ENCODE measurements around the gene RPRD1B. TPM values are rescaled to one million over a fixed set of nuclear protein-coding genes. Genes with fewer than 3 reads are reported as not detected.

The RPRD1B gene
- total RNA-seq, 1 donor from 2014 or later = 21.1 TPM

DNA sequence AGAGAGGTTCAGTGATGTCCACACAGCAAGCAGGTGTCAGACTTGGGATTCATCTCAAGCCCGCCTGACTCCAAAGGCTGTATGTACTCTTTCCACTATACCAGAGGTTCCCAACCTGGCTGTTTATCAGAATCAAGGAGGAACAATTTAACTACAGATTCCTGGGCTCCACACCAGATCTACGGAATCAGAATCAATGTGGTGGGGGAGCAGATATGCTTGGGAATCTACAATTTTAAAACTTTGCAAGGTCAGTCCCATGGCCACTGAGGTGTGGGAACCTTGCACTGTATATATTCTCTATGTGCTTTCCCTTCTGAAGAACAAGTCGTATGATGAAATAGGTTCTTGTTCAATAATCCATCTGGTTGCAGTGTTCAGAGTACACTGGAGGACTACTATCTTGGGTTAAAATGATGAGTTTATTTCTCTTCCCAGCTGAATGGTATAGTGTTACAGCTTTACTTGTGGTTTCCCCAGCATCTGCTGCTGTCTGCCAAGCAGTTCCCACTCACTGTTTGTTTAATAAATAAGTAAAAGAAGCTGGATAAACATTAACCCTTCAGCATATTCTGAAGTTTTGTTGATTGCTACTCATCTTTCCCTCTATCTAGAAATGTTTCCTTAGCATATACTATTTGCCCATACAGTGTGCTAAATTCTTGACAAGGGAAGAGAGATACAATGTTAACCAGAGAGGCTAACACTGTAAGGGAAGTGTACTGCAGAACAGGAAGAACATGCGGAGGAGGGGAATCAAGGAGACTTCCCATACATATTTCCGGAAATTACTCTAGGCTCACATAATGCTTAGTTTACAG, 10.2 kb upstream of the RPRD1B start:
- H3K4me3 ChIP-seq (ENCODE audit: low read depth, low read length) = no peak overlapping the region
- H3K36me3 ChIP-seq (ENCODE audit: control insufficient read depth, insufficient read depth, low read length) = no peaks in the 10 kb centered on the region
- peak; percentile 49 for DNase-seq (ENCODE audit: low read depth)
- no peaks in the 10 kb centered on the region for H3K27me3 ChIP-seq (ENCODE audit: control insufficient read depth, insufficient read depth, low read length)
- TF ChIP-seq, protein P1, sequence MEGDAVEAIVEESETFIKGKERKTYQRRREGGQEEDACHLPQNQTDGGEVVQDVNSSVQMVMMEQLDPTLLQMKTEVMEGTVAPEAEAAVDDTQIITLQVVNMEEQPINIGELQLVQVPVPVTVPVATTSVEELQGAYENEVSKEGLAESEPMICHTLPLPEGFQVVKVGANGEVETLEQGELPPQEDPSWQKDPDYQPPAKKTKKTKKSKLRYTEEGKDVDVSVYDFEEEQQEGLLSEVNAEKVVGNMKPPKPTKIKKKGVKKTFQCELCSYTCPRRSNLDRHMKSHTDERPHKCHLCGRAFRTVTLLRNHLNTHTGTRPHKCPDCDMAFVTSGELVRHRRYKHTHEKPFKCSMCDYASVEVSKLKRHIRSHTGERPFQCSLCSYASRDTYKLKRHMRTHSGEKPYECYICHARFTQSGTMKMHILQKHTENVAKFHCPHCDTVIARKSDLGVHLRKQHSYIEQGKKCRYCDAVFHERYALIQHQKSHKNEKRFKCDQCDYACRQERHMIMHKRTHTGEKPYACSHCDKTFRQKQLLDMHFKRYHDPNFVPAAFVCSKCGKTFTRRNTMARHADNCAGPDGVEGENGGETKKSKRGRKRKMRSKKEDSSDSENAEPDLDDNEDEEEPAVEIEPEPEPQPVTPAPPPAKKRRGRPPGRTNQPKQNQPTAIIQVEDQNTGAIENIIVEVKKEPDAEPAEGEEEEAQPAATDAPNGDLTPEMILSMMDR (IDR thresholded peaks at IDR 0.05; ENCODE audit: insufficient read depth, low read length, poor library complexity, severe bottlenecking) = no peak

GRCh38 chr20:38024496-38024895, 9.1 kb upstream of the RPRD1B start:
- Histone ChIP-seq H3K27me3 (ENCODE audit: control insufficient read depth, insufficient read depth, low read length) (no peaks in the 10 kb centered on the region), H3K4me3 (ENCODE audit: low read depth, low read length) (no peak overlapping the region), H3K36me3 (ENCODE audit: control insufficient read depth, insufficient read depth, low read length) (no peaks in the 10 kb centered on the region)
- no peak for DNase-seq (ENCODE audit: low read depth)
- TF ChIP-seq, protein P1 (IDR thresholded peaks at IDR 0.05; ENCODE audit: insufficient read depth, low read length, poor library complexity, severe bottlenecking) = no peak

DNA sequence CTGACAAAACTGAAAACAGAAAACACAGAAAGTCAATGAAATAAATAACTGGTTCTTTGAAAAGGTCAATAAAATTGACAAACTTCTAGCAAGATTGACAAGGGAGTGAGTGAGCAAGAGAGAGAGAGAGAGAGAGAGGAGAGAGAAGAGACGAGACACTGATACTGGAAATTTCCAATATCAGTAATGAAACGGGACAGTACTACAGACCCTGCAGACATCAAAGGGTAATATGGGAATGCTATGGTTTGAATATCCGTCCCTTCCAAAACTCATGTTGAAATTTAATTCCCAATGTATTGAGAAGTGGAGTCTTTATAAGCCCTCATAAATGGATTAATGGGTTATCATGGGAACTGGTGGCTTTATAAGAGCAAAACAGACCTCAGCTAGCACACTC, 4.1 kb upstream of the RPRD1B start:
- Histone ChIP-seq H3K36me3 (ENCODE audit: control insufficient read depth, insufficient read depth, low read length) (no peaks in the 10 kb centered on the region), H3K27me3 (ENCODE audit: control insufficient read depth, insufficient read depth, low read length) (no peaks in the 10 kb centered on the region), H3K4me3 (ENCODE audit: low read depth, low read length) (no peak overlapping the region)
- DNase-seq (ENCODE audit: low read depth) = no peak
- TF ChIP-seq, protein P1 (IDR thresholded peaks at IDR 0.05; ENCODE audit: insufficient read depth, low read length, poor library complexity, severe bottlenecking) = no peak

- TF ChIP-seq, protein P1 (IDR thresholded peaks at IDR 0.05; ENCODE audit: insufficient read depth, low read length, poor library complexity, severe bottlenecking) = no peak
- DNase-seq (ENCODE audit: low read depth) = no peak
Measured at GRCh38 chr20:38031957-38032356, 1.6 kb upstream of the RPRD1B start.

GRCh38 chr20:38032585-38033329, 789 bp upstream of the RPRD1B start:
- no peak for DNase-seq (ENCODE audit: low read depth)
- TF ChIP-seq, protein P1 (IDR thresholded peaks at IDR 0.05; ENCODE audit: insufficient read depth, low read length, poor library complexity, severe bottlenecking) = no peak
- H3K27me3 ChIP-seq (ENCODE audit: control insufficient read depth, insufficient read depth, low read length) = no peaks in the 10 kb centered on the region

More at GRCh38 chr20:38031957-38032356, 1.6 kb upstream of the RPRD1B start:
- no peaks in the 10 kb centered on the region for H3K27me3 ChIP-seq (ENCODE audit: control insufficient read depth, insufficient read depth, low read length)
- no peak overlapping the region for H3K4me3 ChIP-seq (ENCODE audit: low read depth, low read length)
- no peaks in the 10 kb centered on the region for H3K36me3 ChIP-seq (ENCODE audit: control insufficient read depth, insufficient read depth, low read length)

More at GRCh38 chr20:38032585-38033329, 789 bp upstream of the RPRD1B start:
- Histone ChIP-seq H3K36me3 (ENCODE audit: control insufficient read depth, insufficient read depth, low read length) (no peaks in the 10 kb centered on the region), H3K4me3 (ENCODE audit: low read depth, low read length) (peak overlapping the region; percentile 88)

All from kidney epithelial cell (primary cell).